ENCODE data around the gene ECE1.

Gene ECE1

DNA sequence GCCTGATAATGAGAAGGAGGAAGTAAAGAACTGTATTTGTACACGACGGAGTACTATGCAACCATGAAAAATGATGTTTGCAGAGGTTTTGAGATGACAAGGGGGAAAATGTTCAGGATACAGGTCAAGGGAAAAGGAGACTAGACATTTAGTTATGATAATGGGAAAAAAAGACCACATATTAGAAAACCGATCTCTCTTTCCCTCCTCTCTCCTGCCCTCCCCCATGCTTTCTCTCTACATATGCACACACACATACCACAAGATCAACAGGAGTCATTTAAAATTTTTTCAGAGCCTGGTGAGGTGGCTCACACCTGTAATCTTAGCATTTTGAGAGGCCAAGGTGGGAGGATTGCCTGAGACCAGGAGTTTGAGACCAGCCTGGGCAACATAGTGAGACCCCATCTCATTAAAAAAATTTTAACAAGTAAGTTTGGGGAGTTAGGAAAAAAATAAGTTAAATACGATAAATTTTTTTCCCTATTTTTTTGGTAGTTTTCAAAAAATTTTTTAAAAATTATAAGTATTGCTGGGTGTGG, 44.5 kb downstream of the ECE1 start:
- Histone ChIP-seq H3K9ac (ENCODE audit: low read depth, low read length) (no peak overlapping the region), H3K27ac (ENCODE audit: low read length) (no peak overlapping the region), H4K20me1 (ENCODE audit: insufficient read depth, low read length) (no peaks in the 10 kb centered on the region), H3K4me3 (ENCODE audit: low read depth in 1 of 2, low read length in 2 of 2) (no peak overlapping the region), H3K79me2 (ENCODE audit: insufficient read depth, low read length) (no peaks in the 10 kb centered on the region), H3K4me1 (ENCODE audit: insufficient read depth, low read length) (no peaks in the 10 kb centered on the region), H3K4me2 (ENCODE audit: insufficient read depth, low read length) (no peak overlapping the region), H2AFZ (ENCODE audit: low read depth, low read length) (no peak overlapping the region), H3K9me3 (ENCODE audit: insufficient read depth, low read length, severe bottlenecking) (no peaks in the 10 kb centered on the region), H3K36me3 (ENCODE audit: insufficient read depth, low read length) (peaks cover 19% of the 10 kb centered on the region), H3K27me3 (ENCODE audit: insufficient read depth, low read length, poor library complexity) (no peaks in the 10 kb centered on the region)
- no peak for ATAC-seq (ENCODE audit: insufficient read depth, low read depth)
- DNase-seq, result no peak
- no peak for TF ChIP-seq EZH2 (IDR thresholded peaks at IDR 0.05; ENCODE audit: borderline replicate concordance, low read depth, low read length, severe bottlenecking)
- TF ChIP-seq, protein P1, sequence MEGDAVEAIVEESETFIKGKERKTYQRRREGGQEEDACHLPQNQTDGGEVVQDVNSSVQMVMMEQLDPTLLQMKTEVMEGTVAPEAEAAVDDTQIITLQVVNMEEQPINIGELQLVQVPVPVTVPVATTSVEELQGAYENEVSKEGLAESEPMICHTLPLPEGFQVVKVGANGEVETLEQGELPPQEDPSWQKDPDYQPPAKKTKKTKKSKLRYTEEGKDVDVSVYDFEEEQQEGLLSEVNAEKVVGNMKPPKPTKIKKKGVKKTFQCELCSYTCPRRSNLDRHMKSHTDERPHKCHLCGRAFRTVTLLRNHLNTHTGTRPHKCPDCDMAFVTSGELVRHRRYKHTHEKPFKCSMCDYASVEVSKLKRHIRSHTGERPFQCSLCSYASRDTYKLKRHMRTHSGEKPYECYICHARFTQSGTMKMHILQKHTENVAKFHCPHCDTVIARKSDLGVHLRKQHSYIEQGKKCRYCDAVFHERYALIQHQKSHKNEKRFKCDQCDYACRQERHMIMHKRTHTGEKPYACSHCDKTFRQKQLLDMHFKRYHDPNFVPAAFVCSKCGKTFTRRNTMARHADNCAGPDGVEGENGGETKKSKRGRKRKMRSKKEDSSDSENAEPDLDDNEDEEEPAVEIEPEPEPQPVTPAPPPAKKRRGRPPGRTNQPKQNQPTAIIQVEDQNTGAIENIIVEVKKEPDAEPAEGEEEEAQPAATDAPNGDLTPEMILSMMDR (IDR thresholded peaks at IDR 0.05; ENCODE audit: borderline replicate concordance, extremely low read depth, low read length, poor library complexity, severe bottlenecking), result no peak

DNA sequence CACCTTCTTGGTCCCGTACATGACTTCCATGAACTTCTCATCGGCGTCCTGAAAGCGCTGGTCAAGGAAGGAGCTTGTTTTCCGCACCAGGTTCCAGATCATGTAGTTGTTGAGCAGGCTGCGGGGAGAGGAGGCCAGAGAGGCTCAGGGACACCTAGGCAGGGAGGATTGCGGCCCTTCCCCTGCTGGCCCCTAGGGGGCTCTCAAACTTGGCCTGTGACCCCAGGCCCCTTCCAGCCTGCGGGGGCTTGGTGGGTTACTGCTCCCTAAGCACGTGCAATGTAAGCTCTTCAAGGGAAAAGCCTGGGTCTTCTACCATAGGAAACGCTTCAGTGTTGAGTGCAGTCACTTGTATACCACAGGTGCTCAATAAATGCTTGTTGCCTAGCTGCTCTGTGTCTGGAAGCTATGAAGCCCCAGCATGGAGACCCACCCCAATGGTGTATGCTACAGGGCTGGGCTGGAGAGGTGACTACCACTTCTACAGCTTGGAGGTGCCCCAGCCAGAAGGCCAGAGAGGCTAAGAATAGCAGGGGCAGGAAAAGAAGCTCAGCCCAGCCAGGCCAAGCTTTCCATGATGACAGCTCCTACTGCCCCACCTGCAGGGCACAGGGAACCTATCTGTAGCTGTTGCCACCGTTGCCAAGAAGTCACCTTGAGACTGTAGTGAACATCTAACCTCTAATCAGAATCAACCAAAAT, 45.1 kb downstream of the ECE1 start:
- Histone ChIP-seq H3K27ac (ENCODE audit: low read length) (no peak overlapping the region), H2AFZ (ENCODE audit: low read depth, low read length) (no peak overlapping the region), H4K20me1 (ENCODE audit: insufficient read depth, low read length) (no peaks in the 10 kb centered on the region), H3K27me3 (ENCODE audit: insufficient read depth, low read length, poor library complexity) (no peaks in the 10 kb centered on the region), H3K9ac (ENCODE audit: low read depth, low read length) (no peak overlapping the region), H3K79me2 (ENCODE audit: insufficient read depth, low read length) (no peaks in the 10 kb centered on the region), H3K9me3 (ENCODE audit: insufficient read depth, low read length, severe bottlenecking) (no peaks in the 10 kb centered on the region), H3K4me2 (ENCODE audit: insufficient read depth, low read length) (no peak overlapping the region), H3K36me3 (ENCODE audit: insufficient read depth, low read length) (peaks cover 19% of the 10 kb centered on the region), H3K4me1 (ENCODE audit: insufficient read depth, low read length) (no peaks in the 10 kb centered on the region), H3K4me3 (ENCODE audit: low read depth in 1 of 2, low read length in 2 of 2) (no peak overlapping the region)
- TF ChIP-seq, protein P1 (IDR thresholded peaks at IDR 0.05; ENCODE audit: borderline replicate concordance, extremely low read depth, low read length, poor library complexity, severe bottlenecking), result peak; percentile 56
- no peak for TF ChIP-seq EZH2 (IDR thresholded peaks at IDR 0.05; ENCODE audit: borderline replicate concordance, low read depth, low read length, severe bottlenecking)
- DNase-seq (peak; percentile 11), ATAC-seq (ENCODE audit: insufficient read depth, low read depth) (peak; percentile 48; the same call in 1 of the 3 replicates)

DNA sequence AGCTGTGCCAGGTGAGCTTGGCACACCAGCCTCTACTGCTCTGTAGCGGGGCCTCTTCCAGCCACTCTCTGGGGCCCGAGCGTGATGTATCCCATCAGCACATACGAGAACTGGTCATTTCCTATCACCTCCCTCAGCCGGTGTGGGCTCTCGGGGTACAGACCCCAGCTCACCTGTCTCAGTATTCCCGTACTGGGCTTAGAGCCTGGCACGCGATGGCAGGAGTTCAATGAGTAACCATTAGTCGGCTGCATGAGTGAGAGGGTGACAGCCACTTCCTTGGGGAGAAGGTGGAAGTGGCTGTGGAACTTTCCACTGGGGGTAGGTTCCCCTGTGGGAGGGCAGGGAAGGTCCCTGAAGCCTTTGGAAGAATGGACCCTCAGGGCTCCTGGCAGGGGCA, 46.1 kb downstream of the ECE1 start:
- Histone ChIP-seq H2AFZ (ENCODE audit: low read depth, low read length) (no peak overlapping the region), H3K36me3 (ENCODE audit: insufficient read depth, low read length) (peaks cover 19% of the 10 kb centered on the region), H3K4me3 (ENCODE audit: low read depth in 1 of 2, low read length in 2 of 2) (no peak overlapping the region), H3K79me2 (ENCODE audit: insufficient read depth, low read length) (no peaks in the 10 kb centered on the region), H3K27ac (ENCODE audit: low read length) (no peak overlapping the region), H3K4me2 (ENCODE audit: insufficient read depth, low read length) (no peak overlapping the region), H4K20me1 (ENCODE audit: insufficient read depth, low read length) (no peaks in the 10 kb centered on the region), H3K27me3 (ENCODE audit: insufficient read depth, low read length, poor library complexity) (no peaks in the 10 kb centered on the region), H3K9ac (ENCODE audit: low read depth, low read length) (no peak overlapping the region), H3K4me1 (ENCODE audit: insufficient read depth, low read length) (no peaks in the 10 kb centered on the region), H3K9me3 (ENCODE audit: insufficient read depth, low read length, severe bottlenecking) (no peaks in the 10 kb centered on the region)
- DNase-seq, result no peak
- TF ChIP-seq, protein P1 (IDR thresholded peaks at IDR 0.05; ENCODE audit: borderline replicate concordance, extremely low read depth, low read length, poor library complexity, severe bottlenecking), result no peak
- TF ChIP-seq EZH2 (IDR thresholded peaks at IDR 0.05; ENCODE audit: borderline replicate concordance, low read depth, low read length, severe bottlenecking), result no peak
- ATAC-seq (ENCODE audit: insufficient read depth, low read depth), result no peak

Measured in DND-41 (cell line).